GM19023 (cell line): Measurements from ENCODE around the gene SV2B.

Experiments used
- ATAC-seq: cut with Tn5 transposase; IDR thresholded peaks from one replicate; pipeline ENCODE4 v1.9.1; 2021; ENCODE audit warnings: mild to moderate bottlenecking, moderate library complexity; ENCODE audit not compliant: unreplicated experiment

The SV2B gene

DNA sequence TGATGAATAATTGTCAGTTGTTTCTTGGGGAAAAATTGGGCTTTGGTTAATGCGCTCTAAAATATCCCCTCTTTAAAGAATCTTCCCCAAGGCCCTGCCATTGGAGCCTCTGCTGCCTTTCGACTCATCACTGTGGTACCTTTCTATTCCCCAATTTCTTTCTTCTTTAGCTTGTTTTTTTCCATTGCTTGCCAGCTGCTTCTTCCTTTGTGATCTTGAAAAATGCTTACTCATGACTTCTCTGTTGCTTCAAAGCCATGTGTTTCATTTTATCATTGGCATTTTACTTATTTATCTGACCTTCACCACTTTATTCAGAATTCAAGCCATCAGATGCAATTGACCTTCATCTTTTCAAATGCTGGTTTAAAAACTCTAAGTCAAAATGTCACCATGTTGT is 84.4 kb downstream of the SV2B start:
- ATAC-seq: no peak

DNA sequence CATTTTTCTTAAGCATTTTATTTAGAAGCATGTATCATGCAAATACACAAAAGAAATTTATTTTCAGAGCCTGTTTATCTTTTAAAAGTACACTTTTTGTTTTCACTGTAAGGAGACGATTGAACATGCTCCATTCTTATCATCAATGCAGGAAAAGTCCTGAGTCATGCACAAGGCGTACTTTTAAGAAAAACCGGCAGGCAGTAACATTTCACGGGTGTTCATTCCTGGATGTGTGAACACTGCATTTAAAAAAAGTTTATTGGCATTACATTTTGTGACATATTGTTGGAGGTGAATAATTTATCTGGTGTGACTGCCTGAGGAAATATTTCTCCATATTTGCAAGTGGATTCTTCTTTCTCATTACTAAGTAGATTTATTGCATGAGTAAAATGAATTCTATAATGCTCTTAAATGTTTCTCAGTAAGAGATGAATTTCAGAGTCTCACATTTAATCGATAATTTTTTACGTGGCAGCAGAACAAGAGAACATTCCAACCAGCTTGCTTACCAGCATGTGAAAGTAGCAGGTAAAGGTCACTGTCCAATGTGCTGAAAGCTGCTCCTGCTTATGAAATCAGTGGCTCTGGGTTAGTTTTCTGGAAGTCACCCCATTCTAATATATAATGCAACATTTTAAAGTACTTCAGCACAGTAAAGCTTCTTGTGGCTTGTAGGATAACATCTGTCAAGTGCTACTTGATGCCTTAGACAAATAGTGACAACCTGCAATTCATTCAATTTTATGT is 87.0 kb downstream of the SV2B start:
- ATAC-seq: no peak

DNA sequence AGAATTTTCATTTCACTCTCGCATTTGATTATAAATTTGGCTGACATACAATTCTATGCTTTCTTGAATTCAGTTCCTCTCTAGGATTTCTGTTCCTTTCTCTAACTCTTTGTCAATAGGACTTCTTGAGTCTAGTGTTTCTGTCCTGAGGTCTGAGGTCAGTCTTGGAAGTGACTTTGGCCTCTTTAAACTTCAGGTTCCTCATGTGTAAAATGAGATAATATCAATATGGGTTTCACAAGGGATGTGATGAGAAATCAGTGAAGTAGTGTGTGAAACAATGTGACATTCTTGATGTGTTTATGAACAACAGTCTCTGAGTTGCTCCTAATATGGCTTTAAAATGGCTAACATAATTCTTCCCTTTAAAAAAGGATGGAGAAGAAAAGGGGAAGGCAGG is 92.2 kb downstream of the SV2B start:
- ATAC-seq: no peak

DNA sequence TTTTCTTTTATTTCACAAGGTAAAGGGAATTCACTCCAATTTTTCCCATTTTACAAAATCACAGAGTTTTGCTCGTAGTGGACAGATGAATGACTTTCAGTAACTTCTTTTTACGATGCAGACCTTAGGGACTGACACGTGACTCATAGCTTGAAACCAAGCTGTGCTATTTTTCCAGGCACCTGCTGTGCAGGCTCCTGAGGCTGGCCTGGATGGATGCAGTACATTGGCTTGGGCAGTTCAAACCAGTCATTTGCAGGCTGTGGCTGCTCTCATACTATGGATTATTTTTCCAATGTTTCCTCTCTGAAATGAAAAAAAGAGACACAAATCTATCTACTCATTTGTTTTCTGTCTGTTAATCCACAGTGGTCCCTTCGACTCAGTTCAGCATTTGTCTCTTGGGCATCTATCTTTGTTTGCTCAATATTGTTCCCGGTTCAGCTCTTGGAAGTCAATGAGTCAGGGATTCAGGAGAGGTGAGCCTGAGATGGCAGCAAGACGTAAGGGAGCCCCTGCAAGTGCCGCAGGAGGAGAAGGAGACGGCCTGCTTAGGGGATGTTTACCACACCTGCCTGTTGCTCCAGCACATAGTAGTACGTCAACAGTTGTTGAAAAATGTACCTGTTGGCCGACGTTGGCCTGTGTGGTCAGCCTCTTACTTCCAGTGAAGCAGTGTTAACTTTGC is 92.8 kb downstream of the SV2B start:
- no peak for ATAC-seq

DNA sequence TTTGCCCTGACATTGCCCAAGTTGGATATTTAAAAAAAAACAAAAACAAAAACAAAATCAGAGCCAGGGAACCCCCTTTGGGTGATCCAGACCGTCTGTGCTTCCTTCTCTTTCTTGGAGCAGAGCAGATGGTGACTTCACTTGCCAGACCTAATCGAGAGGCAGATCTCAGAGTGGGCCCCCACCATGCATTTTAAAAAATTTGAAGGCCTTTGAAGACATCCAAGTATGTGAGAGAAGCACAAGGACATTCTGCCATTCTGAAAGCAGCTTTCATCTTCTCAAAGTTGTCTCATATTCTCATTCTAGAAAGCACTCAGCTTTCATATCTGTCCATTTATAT is 93.3 kb downstream of the SV2B start:
- no peak for ATAC-seq

DNA sequence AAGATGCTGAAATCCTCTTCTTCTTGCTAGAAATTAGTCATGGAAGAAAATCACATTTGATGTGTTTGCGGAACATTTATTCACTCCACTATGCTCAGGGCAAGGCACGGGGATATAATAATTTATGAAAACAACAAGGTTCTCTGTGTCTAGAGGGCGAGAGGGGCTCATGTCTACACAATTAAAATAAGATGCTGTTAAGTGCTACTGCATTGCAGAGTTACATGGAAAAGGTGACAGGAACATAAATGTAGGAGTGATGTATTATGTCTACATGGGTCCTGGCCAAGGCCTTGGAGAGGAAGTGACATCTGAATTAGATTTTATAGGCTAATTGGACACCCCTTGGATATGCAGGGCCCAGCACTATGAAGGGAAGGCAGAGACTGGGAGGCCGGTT is 96.1 kb downstream of the SV2B start:
- ATAC-seq: no peak

DNA sequence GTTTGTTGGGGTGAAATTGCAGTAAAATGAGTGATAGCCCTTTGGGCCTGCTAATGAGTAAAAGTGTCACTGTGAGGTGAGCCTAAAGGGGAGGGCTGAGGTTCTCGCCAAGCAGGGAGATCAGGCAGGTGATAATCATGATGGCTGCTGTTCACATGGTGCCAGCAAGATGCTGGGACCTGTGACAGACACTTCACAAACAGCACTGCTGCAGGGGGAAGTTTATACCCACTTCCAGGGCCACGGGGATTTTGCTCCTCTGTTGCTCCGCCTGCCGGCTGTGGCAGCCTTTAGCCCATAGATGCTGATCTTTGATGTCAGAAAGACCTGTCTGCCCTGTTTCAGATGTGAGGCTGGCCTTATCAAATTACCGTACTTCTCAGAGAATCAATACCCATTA is 96.7 kb downstream of the SV2B start:
- ATAC-seq: no peak

DNA sequence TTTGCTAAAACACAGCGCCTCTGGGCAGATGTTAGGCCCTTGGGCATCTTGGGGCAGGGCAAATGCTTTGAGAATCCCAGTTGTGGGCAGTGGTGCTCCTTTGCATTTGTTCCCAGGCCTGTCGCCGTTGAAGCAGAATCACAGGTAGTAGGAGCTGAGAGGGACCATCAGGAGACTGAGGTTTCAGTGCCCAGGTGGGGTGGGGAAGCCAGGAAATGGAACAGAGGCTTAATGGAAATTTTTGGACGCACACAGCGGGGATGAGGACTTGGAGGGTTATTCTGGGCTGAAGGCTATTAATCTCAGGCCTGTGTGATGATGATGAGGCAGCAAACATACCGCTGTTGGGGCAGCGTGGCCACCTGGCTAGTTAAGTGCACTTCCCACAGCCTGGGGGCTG is 99.5 kb downstream of the SV2B start:
- ATAC-seq: no peak

DNA sequence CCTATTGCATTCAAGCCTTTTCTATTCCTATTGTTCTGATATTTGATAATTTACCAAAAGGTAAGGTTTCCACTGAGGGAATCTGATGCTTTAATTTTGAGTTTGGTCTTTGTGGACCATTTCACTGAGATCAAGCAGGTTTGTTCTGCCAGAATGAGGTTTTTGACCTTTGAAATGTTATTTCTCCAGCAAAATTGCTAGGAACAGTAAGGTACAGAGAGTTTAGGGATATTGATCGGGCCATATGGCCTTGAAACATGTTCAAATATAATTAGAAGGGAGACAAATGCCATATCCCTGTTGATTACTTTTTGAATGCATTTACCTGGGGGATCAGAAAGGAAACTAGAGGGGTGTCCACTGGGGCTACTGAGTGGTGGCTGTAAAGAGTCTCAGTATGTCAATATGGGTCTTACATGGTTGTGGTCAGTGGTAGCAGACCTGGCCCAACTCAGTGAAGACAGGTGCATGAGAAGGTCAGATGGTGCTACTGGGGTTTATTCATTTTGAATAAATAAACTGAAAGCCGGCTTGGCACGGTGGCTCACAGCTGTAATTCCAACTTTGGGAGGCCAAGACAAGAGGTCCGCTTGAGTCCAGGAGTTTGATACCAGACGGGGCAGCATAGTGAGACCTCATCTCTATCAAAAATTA is 100.2 kb downstream of the SV2B start:
- ATAC-seq: no peak

DNA sequence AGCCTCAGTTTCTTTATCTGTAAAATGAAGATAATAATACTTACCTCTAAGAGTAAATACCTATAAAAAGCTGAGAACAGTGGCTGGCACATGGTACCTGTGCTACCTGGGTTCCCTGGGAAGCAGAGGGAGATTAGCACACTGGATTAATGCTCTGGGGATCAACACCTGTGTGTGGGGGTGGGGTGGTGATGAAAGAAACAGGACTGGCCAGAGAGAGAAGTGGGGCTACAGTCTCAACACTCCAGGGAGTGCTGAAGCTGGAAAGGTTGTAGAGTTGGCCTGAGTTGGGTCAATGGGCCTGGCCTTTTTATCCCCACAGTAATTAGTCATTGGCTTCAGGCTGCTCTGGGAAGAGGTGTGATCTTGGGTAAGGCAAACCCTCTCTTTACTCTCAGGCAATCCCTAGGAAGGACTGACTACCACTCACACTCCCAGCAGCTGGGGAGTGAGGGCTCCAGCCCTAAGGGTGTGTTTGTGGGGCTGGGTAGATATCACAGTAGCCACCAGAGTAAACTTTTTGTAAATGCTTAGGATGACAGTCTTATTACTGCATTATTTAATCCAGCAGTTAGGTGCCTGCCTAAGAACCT is 102.5 kb downstream of the SV2B start:
- ATAC-seq: no peak

DNA sequence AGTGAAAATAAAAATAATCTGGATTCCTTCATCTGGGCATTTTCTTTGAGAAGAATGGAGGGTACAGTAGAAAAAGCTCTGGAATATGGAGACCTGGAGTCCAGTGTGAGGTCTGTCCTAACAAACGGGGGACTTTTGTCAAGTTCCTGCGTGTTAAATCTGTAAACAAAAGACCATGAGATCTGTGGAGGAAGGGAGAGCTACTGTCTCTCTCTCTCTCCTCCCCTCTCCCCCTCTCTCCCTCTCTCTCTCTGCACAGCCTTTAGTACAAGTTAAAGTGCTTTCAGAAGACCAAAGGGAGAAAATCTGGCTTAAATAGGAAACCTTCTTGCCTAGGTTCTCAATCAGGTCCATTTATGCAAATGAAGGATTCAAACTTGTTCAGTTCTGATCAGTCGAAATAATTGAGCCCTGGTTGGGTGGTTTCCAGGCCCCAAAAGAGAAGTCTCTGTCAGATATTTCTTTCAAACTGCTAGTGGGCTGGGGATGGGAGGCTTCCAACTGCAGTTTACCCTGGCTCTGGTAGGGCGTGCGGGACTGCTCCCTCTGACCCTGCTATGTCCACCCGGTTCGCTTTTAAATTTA is 103.7 kb downstream of the SV2B start:
- no peak for ATAC-seq

DNA sequence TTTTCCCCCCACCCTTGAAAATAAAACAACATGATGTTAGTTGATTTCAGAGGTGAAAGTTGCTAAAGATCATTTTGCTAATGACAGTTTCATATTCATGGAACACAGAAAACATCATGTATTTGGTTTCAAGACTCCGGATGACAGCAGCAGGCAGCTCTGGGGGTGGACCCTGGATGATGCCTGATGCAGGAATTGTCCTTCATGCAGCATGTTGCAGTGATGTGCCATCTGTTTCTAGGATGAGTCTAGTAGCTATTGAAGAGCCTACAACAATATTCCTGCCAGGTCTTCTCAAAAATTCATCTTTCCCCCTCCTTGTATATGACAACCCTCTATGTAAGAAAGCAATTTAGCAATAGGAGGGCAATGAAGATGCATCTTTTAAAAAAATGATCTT is 108.3 kb downstream of the SV2B start:
- ATAC-seq: no peak

DNA sequence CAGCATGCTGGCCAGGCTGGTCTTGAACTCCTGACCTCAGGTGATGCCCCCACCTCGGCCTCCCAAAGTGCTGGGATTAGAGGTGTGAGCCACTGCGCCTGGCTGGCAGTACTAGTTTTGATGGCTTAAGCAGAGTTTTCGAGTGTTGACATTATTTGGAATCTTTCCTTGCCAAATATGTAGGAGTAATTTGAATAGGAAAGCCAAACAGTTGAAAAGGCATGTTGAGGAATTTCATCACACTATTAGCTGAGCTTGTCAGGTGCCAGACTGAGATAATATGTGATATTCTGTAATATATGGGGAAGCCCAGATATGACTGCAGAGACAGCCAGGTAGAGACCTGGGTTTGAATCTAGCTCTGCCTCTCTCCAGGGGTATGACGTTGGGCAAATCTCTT is 109.3 kb downstream of the SV2B start:
- ATAC-seq: no peak

DNA sequence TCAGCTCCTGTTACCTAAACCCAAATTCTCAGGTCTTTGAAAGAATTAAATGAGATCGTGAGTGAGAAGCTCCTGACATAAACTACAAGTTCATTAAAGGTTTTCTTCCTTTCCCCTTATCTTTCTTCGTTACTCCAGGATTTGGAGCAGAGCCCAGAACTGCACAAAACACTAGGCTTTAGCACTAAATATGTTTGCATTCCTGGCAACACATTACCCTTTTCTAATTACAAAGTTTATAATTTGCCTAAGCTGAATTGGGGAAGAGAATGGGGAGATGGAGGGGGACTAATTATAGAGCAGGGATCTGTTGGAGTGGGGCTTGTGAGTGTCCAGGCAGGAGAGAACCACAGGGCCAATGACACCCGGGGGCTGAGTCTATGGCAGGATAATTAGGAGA is 109.7 kb downstream of the SV2B start:
- ATAC-seq: no peak

DNA sequence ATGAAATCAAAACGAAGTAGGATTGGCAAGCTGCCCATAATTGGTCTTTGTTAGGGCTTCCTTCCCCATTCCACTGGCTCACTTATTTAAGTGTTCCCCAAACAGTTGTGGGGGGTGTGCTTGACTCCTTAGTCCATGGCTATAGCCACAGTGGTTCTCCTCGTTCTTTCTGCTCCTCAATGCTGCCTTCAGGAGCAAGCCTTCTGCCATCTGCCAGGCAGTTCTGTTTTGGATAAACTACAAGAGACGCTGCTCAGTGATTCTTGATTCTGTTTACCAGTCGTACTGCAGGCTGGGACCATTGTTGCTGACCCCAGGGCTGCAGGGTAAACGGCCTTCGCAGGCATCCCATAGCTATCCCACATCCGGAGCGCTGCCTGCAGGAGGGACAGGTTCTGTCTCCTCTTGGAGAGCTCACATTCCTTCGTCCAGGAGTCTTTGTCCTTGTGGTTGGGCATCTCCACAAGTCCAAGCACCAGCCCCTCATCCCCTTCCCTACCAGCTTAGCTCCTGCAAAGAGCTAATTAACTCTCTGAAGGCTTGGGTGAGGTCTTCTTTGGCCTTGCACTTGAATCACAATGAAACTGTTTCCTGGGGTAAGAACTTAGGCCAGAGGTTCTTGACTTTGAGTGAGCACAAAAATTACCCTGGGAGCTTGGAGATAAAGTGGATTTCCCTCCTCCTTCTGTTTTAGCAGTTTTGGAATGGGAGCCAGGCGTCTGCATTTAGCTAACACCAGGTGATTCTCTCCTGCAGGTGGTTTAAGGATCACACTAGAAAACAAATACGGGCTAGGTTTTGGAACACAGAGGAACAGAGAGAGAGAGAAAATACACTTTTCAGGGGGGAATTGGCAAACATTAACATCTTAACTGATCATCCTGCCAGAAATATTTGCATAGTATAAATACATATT is 114.9 kb downstream of the SV2B start:
- ATAC-seq: no peak

DNA sequence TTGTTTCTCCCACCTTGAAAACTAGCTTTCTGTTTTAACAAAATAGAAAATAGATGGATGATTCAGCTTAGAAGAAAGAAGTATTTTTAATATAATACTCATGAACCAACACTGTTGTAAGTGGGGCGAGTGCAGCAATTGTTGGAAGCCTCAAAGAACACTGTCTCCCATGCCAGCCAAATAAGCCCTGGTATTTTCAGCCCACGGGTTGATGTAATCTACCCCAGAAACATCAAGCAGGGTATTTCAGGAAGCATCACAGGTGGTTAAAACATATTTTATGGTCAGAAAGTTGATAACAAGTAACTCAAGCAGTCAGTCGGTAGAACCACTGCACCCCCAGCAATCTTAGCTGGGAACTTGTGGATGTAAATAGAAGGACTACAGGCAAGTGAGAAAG is 115.9 kb downstream of the SV2B start:
- ATAC-seq: no peak

DNA sequence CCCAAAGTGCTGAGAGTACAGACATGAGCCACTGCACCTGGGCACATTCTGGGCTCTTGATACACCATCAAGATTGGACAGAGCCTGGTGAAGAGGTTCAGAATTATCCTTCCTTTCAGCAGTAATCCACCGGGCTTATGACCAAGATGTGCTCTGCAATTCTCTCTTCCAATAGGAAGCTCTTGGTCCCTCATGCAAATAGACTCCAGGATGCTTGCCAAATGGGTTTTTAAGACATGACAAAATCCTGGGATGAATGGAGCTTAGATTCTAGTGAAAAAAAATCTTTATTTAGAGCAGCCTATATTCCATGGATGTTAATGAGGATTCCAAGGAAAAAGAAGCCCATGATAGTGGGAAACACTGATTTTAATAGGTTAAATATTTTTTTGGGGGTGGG is 119.1 kb downstream of the SV2B start:
- no peak for ATAC-seq

DNA sequence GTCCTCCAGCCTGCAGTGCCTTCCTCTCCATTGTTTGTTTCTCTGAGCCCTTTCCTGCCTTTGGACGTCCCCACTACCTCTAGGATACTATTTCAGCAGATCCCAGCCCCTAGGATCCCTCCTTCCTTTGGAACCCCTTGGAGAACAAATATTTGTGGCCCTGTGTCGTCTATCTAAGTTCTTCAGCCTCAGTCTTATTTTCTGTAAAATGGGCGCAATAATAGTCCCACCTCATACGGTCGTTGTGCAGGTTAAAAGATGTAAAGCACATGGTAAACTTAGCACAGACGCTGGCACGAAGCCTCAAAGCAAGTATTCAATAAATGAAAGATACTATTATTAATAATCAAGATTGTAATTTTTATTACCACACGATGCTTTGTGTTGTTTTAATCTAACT is 122.0 kb downstream of the SV2B start:
- ATAC-seq: no peak

DNA sequence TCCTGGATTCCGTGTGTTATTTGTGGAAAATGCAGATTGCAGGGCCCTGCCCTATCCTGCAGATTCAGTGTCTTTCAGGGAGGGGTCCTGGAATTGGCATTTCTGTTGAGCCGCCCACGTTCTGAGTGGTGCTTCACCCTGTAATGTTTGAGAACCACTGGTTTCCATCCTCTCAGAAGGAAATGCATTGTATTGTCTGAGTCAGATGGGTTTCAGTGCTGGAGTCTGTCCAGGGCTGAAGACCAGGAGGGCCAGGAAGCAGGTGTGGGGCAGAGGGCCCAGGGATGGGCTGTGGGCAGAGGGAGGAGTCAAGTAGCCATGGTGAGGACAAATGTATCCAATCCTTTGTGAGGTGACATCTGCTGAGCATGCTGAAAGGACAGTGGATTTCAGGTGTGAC is 123.8 kb downstream of the SV2B start:
- no peak for ATAC-seq

DNA sequence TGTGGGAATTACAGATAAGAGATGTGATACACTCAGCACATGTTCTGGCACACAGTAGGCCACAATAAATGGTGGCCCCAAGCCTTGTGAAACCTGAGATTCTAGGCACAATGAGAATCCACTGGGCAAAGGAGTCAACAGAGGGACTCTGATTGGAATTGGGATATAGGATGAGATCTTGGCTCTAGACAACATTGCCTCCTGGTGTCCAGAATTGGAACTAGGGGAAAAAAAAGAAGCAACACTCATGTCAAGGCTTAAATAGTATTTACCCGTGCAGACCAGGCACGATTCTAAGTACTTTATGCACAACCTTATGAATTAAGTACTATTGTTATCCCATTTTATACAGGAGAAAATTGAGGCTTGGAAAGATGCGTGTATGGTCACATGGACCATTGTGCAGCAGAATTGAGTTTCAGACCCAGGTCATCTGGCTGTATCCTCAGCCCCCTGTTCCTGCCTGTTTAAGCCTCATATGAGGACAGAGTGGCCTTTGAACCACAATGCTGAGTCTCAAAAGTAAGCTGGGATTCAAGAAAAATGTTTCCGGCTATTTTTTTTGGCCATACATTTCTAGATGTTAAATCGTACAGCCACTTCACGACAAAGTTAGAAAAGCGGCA is 124.8 kb downstream of the SV2B start:
- ATAC-seq: no peak
